HL-60 (cell line): ENCODE results near the gene LCTL.

ENCODE experiments used
- CTCF ChIP-seq: IDR thresholded peaks from one replicate; pipeline ENCODE4 v1.5.1; 2011; ENCODE audit warnings: low read length, control low read depth, inconsistent platforms; ENCODE audit not compliant: insufficient read depth
- SPI1 ChIP-seq: IDR thresholded peaks from 2 replicates; pipeline ENCODE4 v1.6.1; 2012; ENCODE audit warnings: low read depth, mild to moderate bottlenecking, borderline replicate concordance

GRCh38 chr15:66563566-66564110, 2.2 kb downstream of the LCTL start:
- TF ChIP-seq CTCF, result no peak
- TF ChIP-seq SPI1, result no peak
